ENCODE measurements around the gene MYL9. TPM values are rescaled to one million over a fixed set of nuclear protein-coding genes. Genes with fewer than 3 reads are reported as not detected.

The MYL9 gene
- polyA plus RNA-seq, 1 donor from 2014 or later: not detected

GRCh38 chr20:36548006-36548315 lies 6.6 kb downstream of the MYL9 start:
- Histone ChIP-seq H3K4me2 (ENCODE audit: low read length) (no peak overlapping the region), H3K27me3 (ENCODE audit: insufficient read depth, low read depth, low read length) (no peaks in the 10 kb centered on the region), H3K36me3 (ENCODE audit: insufficient read depth, low read length) (no peaks in the 10 kb centered on the region), H3K9me2 (ENCODE audit: insufficient read depth, low read length) (no peaks in the 10 kb centered on the region), H3K9ac (ENCODE audit: low read length) (no peak overlapping the region), H3K4me3 (ENCODE audit: low read length) (no peak overlapping the region), H4K20me1 (ENCODE audit: insufficient read depth) (no peaks in the 10 kb centered on the region), H3K27ac (ENCODE audit: low read length) (no peak overlapping the region), H3K9me3 (ENCODE audit: low read length) (no peaks in the 10 kb centered on the region), H3K79me2 (replicated peaks; ENCODE audit: insufficient read depth, low read length) (no peaks in the 10 kb centered on the region), H2AFZ (ENCODE audit: low read depth, low read length) (no peak overlapping the region), H3F3A (ENCODE audit: insufficient read depth, low read length, poor library complexity, severe bottlenecking) (no peaks in the 10 kb centered on the region)
- TF ChIP-seq SMC3 (conservative IDR thresholded peaks at IDR 0.05; ENCODE audit: poor library complexity) (no peak), RAD21 (conservative IDR thresholded peaks at IDR 0.05) (no peak), EZH2 (IDR thresholded peaks at IDR 0.05; ENCODE audit: borderline replicate concordance, insufficient read depth, low read length, poor library complexity, severe bottlenecking) (no peak), MXI1 (conservative IDR thresholded peaks at IDR 0.05; ENCODE audit: poor library complexity, severe bottlenecking) (no peak), EP300 (conservative IDR thresholded peaks at IDR 0.05; ENCODE audit: poor library complexity, severe bottlenecking) (no peak), POLR2AphosphoS5 (IDR thresholded peaks at IDR 0.05) (no peak), TAF1 (IDR thresholded peaks at IDR 0.05; ENCODE audit: low read depth) (no peak), REST (IDR thresholded peaks at IDR 0.05; ENCODE audit: borderline replicate concordance) (no peak)
- TF ChIP-seq, protein P1, sequence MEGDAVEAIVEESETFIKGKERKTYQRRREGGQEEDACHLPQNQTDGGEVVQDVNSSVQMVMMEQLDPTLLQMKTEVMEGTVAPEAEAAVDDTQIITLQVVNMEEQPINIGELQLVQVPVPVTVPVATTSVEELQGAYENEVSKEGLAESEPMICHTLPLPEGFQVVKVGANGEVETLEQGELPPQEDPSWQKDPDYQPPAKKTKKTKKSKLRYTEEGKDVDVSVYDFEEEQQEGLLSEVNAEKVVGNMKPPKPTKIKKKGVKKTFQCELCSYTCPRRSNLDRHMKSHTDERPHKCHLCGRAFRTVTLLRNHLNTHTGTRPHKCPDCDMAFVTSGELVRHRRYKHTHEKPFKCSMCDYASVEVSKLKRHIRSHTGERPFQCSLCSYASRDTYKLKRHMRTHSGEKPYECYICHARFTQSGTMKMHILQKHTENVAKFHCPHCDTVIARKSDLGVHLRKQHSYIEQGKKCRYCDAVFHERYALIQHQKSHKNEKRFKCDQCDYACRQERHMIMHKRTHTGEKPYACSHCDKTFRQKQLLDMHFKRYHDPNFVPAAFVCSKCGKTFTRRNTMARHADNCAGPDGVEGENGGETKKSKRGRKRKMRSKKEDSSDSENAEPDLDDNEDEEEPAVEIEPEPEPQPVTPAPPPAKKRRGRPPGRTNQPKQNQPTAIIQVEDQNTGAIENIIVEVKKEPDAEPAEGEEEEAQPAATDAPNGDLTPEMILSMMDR (IDR thresholded peaks at IDR 0.05; ENCODE audit: poor library complexity, severe bottlenecking): no peak

DNA sequence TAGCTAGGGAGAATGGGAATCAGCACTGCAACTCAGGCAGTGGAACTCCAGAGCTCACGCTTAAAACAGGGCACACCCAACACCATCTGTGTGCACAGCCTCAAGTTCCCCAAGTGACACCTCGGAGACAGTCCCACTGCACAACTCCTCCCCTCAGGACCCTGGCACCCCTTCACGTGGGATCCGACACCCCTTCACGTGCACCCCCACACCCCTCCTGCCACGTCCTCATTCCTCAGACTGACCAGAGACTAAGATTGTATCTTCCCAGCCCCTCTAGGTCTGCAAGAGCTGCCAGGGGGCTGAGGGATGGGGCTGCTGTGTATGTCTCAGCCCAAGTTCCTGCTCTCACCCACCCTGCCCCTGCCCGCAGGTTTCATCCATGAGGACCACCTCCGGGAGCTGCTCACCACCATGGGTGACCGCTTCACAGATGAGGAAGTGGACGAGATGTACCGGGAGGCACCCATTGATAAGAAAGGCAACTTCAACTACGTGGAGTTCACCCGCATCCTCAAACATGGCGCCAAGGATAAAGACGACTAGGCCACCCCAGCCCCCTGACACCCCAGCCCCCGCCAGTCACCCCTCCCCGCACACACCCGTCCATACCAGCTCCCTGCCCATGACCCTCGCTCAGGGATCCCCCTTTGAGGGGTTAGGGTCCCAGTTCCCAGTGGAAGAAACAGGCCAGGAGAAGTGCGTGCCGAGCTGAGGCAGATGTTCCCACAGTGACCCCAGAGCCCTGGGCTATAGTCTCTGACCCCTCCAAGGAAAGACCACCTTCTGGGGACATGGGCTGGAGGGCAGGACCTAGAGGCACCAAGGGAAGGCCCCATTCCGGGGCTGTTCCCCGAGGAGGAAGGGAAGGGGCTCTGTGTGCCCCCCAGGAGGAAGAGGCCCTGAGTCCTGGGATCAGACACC lies 7.6 kb downstream of the MYL9 start:
- Histone ChIP-seq H3K9me2 (ENCODE audit: insufficient read depth, low read length) (no peaks in the 10 kb centered on the region), H3K4me2 (ENCODE audit: low read length) (no peak overlapping the region), H3K36me3 (ENCODE audit: insufficient read depth, low read length) (no peaks in the 10 kb centered on the region), H3K4me3 (ENCODE audit: low read length) (no peak overlapping the region), H3K27me3 (ENCODE audit: insufficient read depth, low read depth, low read length) (no peaks in the 10 kb centered on the region), H3K9me3 (ENCODE audit: low read length) (no peaks in the 10 kb centered on the region), H3K79me2 (replicated peaks; ENCODE audit: insufficient read depth, low read length) (no peaks in the 10 kb centered on the region), H2AFZ (ENCODE audit: low read depth, low read length) (no peak overlapping the region), H3K9ac (ENCODE audit: low read length) (no peak overlapping the region), H3F3A (ENCODE audit: insufficient read depth, low read length, poor library complexity, severe bottlenecking) (no peaks in the 10 kb centered on the region), H4K20me1 (ENCODE audit: insufficient read depth) (no peaks in the 10 kb centered on the region), H3K27ac (ENCODE audit: low read length) (no peak overlapping the region)
- no peak for TF ChIP-seq REST (IDR thresholded peaks at IDR 0.05; ENCODE audit: borderline replicate concordance)
- TF ChIP-seq MXI1 (conservative IDR thresholded peaks at IDR 0.05; ENCODE audit: poor library complexity, severe bottlenecking): no peak
- TF ChIP-seq EP300 (conservative IDR thresholded peaks at IDR 0.05; ENCODE audit: poor library complexity, severe bottlenecking): no peak
